Stimulated activated CD4-positive, alpha-beta T cell treated with anti-CD3 and anti-CD28 coated beads, Interleukin-12 subunit alpha, Interleukin-12 subunit beta, amount 100 ng/mL, for 24 hours (primary cell): ENCODE data around the gene GBE1.

Experiments
- DNase-seq, 2 experiments: peaks; one replicate each; pipeline ENCODE4 v3.0.0-alpha.2; 2020; ENCODE audit warnings: low read depth in 2 of 2

Gene GBE1

DNA sequence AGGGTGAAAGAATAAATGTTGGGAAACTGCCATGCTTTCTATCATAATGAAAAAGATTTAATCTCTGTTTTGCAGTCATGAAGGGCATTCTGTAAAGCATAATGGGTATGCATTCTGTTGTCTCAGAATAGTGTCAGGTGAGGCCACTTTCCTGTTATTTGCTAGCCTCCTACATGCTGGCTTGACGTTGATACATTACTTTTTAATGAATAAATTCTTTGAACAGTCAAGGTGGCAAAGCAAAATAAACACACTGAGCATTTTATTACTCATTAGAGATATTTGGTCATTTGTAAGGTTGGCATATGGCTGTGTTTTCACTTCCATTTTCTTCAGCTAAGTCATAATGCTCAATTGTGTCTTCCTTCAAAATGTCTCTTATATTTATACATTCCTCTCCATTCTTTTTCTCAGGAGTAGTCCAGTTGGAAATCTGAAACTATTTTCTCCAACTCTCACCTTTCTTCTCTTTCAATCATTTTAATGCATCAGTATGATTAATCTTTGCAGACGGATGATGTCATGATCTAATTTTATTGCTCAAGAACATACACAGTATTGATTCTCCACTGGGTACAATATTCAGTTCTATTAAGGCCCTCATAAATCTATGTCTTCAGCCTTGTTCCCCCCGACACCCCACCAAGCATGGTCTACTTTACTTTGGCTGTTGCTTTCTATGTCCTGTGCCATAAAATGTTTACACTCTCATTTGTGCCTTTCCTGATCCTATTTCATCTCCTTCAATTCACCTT lies 290.7 kb downstream of the GBE1 start:
- no peak for DNase-seq

DNA sequence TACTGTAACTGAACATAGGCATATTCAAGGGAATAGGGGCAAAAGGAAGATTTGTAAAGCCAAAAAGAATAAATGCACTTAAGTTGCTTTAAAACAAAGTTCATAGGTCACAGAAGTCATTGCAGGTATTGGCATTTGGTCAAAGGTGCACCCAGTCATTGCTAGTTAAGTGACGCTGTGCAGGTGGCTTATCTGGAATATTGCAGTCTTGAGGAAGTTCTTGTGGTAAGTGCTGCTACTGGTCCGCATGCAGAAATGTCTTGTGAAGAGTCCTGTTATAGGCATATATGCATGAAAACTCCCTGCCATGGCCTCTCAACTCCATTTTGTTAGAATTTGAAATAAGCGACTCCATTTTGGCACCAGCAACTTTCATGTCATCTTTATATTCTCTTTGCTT lies 293.1 kb downstream of the GBE1 start:
- no peak for DNase-seq

DNA sequence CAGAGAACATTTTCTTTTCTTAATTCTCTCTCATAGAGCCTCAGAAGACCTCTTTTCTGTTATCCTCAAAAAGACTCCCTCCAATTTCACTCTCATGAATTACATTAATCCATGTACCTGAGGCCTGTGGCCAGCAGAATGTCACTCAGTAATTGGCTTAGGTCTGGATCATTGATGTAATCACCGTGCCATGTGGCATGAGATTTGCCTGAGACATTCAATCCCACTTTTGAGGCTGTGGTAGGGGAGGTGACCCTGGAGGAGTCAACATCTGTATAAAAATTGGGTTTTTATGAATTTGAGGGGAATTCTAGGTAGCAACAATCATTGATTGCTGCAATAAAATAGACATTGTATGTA lies 295.3 kb downstream of the GBE1 start:
- no peak for DNase-seq

DNA sequence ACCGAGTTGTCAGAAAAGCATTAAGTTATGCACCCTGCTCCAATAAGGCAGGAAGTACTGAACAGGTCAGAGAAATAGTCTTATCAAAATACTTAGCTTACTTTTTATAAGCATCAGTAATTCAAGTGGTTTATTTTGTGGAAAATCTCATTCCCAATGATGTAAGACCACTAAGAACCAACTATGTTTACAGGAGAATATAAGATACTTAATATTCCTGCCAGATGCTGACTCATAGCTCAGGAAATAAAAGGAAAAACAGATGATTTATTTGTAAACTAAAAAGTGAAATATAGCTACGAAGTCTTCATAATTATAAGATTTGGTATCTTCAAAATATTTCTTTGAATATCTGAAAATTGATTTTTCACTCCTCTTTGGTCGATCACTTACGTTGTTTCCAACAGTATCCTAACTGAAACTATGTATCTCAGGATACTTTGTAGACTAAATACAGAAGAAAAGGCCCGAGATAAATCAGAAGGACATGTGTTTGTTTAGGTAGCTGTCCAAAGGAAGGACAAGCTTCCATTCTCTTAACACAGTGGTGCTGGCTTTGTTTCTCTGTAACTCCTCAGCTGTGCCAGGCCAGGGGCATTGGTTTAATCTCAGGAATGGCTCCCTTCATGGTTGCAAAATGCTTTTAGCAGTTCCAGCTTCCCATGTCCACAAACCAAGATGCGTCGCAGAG lies 295.8 kb downstream of the GBE1 start:
- DNase-seq = no peak

DNA sequence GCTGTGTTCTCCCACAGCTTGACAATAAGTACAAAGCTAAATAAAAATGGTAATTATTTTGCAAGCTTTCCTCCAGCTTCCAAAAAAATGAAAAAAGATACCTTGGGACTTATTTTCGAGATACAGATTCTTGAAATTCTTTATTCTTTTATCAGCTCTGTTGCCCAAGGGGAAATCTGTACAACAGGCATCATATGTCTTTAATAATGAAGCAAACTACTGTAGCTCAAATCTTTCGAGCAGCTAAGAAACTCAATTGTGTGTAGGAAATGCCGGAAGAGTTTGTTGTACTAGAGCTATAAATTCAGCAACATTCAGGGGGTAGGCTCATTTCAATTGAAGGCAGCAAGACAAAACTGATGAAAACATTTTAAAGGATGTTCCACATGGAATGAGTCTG lies 297.7 kb downstream of the GBE1 start:
- no peak for DNase-seq

DNA sequence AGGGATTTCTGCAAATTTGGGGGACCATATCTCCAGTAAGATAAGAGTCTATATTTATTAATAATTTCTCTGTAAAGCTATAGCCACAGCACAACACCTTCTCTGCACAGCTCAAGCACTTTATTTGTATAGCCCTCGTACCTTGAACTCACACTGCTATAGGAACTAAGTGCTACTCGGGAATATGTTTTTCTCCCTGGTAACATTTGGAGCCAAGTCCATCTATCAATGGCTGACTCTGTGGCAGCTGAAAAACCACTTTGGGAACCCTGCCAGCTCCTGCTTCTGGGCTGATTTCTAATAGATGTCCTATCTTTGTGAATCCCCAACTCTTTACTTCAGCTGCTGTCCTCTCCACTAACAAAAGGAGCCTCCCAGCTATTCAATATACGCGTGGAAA lies 298.5 kb downstream of the GBE1 start:
- DNase-seq = no peak

DNA sequence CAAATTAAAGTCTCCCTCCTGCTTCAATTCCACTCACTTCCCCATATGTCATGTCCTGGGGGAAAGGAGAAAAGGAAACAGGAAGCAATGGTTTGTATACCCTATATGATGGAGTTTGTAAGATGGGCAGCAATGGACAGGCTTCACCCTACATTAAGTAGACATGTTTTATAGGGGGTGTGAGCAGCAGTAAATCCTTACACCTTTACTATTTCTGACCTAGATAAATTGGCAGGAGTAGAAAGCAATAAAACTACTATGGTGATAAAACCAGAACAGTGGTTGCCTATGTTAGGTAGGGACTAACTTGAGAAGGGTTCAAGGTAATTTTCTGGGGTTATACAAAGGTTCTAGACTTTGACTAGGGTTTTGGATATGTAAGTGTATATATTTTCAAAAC lies 301.7 kb downstream of the GBE1 start:
- DNase-seq = no peak

DNA sequence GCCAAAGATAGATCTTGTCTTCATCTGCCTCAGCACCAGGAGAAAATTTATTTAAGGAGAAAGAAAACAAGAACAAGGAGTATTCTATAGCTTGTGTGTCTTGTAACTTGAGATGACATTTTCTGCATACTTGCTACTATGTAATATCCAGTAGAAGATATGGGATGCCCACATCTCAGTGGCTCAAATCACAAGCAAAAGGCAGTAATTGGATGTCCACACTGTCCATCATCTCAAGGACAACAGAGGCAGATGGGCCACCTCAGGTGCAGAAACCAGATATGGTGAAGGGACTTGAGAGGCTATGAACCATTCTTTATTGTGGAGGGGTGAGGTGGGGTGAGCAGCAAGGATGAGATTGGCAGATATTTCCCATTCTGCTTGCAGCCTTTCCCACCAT lies 309.0 kb downstream of the GBE1 start:
- no peak for DNase-seq

DNA sequence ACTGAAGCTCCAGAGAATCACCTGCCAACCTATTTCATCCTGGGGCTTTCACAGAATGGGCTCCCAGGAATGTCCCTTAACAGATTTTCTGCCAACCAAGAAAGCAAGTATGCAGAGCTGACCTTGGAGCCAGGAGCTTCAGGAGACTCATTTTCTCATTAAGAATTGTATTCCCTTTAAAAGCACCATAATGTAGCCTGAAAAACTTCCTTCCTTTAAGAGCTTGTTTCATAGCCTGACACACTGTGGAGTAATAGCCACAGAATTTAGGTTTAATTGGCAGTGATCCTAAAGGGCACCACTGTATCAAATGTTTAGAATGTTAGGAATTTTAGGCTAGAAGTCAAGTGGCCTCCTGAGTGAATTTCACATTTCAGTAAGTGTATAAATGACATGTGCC lies 309.8 kb downstream of the GBE1 start:
- no peak for DNase-seq

DNA sequence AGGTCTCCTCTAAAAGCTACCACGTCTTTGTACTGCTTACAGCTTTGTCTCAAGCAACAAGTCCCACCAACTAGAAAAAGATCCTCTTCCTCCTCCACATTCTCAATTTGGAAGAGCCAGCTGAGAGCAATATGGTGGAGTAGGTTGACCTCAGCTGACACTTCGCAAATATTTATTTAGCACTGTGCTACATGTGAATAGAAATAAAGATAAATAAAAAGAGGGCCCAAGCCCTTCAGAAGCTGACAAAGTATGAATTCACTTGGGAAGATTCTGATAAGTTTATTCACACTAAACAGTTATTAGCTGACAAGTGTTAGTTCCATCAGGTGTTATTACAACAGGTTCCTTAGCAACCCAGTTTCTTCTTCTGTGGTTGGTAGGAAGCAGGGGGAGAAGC lies 310.3 kb downstream of the GBE1 start:
- no peak for DNase-seq

DNA sequence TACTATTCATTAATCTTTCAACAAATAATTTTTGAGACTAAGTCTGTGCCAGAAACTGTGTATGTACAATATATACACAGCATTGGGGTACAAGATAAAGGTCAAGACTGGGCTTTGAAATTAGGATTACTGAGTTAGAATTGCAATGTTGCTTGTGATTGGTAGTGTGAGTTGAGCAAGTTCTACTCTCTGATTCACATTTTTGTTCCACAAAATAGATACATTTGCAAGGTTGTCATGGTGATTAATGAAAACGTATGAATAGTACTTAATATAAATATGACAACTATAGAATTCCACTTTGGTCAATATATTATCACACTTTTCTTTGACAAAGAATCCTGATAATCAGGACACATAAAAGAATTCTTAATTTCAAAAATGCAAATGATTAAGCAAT lies 314.6 kb downstream of the GBE1 start:
- DNase-seq = no peak

DNA sequence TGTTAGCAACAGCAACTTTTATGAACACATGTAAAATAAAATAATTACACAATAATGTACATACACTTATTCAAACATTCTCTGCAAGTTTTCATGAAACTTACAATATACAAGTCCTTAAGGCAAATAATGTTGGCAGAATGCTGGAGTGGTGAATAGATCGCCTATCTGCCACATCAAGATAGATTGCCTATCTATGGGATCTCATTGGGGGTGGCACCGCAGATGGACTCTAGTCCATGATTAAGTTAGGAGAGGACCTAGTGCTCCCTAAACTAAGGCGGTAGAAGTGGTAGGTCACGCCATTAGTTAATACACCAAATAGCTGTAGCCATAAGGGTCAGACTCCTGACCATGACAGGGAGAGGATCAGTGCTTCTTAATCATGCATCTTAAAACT lies 315.7 kb downstream of the GBE1 start:
- no peak for DNase-seq

DNA sequence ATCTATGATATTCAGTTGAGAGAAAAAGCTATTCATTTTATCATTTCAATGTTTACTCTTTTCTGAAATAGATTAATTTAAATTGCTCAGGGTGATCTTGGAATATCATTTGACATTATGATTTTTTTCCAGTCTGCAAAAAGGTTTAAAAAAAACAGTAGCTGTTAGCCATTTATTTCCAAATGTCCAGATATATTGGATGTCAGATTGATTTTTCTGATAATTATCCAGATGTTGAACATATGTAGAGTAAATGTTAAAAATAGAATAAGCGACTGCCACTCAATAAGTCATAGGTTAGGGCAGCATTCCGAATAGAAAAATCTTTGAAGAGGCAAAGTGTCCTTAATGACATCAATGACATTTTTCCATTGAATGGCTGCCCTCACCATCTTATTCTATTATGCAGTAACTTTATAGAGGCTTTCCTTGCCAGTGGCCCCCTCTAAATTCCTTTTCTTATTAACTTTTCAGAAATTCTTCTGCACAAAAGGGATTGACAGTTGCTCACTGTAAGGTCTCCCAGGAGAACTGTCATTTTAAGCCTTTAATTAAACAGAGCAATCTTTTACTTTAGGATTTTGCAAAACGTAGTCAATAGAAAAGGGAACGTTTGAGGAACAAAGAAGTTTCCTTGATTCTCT lies 316.5 kb downstream of the GBE1 start:
- no peak for DNase-seq

DNA sequence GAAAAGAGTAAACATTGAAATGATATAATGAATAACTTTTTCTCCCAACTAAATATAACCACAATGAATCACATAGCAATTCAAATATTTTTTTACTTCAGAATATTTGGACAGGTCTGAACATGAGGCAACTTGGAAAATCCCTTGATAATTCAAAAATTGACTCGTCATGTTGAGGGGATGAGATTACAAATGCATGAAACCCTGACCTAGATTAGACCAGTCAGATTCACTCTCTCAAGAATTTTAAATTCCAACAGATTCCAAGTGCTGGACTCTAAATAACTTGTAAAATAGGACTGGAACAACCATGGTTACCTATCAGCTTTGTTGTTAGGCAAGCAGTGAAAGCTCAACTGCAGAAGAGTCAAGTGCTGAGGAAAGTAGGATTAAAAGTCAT lies 317.5 kb downstream of the GBE1 start:
- DNase-seq = no peak

DNA sequence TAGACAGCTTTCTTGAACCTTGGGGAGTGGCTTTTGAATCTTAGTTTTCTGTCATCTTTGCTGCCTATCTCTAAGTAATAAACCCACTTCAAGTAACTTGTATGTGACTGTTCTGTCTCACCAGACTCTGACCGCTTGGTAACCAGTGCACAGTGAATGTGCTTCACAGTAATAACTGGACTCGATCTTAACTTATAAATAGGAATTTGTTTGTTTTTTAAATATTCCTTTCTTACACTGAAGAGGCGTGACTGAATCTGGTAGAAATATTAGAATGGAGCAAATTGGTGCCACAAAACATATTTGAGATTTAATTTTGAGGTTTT lies 318.0 kb downstream of the GBE1 start:
- DNase-seq = no peak

DNA sequence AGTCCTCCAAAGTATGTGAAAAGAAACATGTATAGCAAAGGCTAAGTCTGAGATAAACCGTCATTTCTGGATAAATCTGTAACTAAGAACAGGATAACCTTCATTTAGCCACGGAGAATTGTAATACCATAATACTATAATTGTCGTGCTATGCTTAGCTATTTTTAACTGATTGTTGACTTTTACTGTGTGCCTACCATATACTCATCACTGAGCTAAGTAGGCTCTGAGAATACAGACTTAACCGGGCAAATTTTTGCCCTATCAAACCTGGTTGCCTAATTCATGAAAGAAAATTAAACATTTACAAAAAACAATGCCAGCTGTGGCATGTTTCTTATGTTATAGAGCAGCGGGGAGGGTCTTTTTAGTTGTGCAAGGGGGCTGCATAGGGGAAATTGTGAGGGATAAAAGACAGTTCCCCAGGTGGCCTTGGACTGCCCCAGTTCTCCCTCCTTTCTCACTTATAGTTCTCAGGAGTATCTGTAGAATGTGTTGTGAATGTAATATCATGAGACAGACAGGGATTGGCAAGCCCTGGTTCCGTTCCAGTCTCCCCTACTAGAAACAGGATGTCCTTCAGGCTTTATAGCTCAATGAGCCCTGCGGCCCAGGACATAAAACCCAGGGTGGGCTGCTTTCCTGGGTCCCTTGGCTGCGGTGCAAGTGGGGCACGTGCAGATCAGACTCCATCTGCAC lies 318.5 kb downstream of the GBE1 start:
- DNase-seq = no peak

DNA sequence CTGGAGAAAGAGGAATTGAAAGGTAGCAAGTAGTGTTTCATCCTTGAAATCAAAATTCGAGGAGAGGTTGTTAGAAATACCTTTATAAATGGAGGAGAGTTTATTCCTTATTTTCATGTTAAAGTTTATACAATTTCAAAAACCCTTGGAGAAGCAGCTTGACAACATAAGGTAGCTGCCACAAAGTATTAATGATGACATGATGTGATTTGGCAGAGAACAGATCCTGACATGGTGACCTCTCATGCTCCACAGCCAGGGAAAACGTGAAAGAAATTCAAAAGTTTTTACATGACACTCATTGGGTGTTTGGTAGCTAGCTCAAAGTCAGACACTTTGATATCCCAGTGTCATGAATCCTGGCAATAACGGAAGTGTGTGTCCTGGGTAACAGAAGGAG lies 320.8 kb downstream of the GBE1 start:
- no peak for DNase-seq
